Skeletal muscle cell (primary cell): Measurements from ENCODE around the gene CFAP61.

ENCODE experiments used
- DNase-seq: peaks from one replicate; pipeline ENCODE4 v3.0.0-alpha.2; 2010; ENCODE audit warnings: low read depth
- H3K4me3 ChIP-seq: 2 replicates; pipeline ENCODE4 v1.5.1; 2011; ENCODE audit warnings: low read depth, mild to moderate bottlenecking, control low read depth, low read length, moderate library complexity

CFAP61 gene

DNA sequence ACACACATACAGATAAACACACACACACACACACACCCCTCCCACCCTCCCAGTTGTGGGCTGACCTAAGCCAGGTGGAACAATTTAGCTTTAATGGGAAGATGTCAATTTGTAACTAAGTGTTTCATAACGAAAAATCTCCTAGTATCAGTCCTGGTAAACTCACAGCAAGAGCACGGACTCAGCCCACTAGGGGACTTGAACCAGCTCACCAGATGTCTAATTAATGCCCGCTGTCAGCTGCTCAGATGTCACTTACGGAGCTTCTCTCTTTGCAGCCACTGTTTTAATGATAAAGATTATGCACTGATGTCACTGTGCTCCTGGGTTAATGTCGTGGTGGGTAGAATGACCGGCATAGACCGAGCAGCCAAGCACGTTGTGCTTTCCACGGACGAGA, 199.0 kb downstream of the CFAP61 start:
- no peak overlapping the region for H3K4me3 ChIP-seq

DNA sequence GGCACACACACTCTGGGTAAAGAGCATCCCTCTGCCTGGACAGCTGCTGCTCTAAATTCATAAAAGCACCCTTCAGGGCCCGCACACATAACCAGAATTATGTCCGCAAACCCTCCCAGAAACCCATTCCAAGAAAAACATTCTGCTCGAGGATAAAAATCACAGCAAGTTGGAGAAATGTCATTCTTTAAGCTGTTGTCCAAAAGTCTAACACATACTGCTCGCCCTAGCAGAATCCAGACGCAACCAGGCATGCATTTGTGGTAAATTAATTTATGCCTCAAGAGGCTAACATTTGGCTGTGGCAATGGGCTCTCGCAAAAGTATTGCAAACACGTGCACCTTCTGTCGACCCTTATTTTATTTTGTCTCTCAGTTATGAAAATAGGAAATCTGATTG, 199.5 kb downstream of the CFAP61 start:
- H3K4me3 ChIP-seq = no peak overlapping the region
- no peak for DNase-seq

More for the DNA sequence above, 199.0 kb downstream of the CFAP61 start:
- DNase-seq = no peak

GRCh38 chr20:20253039-20253743, 200.9 kb downstream of the CFAP61 start:
- DNase-seq = no peak

GRCh38 chr20:20253744-20254330, 201.5 kb downstream of the CFAP61 start:
- DNase-seq = no peak
- no peak overlapping the region for H3K4me3 ChIP-seq

More at GRCh38 chr20:20253039-20253743, 200.9 kb downstream of the CFAP61 start:
- no peak overlapping the region for H3K4me3 ChIP-seq

DNA sequence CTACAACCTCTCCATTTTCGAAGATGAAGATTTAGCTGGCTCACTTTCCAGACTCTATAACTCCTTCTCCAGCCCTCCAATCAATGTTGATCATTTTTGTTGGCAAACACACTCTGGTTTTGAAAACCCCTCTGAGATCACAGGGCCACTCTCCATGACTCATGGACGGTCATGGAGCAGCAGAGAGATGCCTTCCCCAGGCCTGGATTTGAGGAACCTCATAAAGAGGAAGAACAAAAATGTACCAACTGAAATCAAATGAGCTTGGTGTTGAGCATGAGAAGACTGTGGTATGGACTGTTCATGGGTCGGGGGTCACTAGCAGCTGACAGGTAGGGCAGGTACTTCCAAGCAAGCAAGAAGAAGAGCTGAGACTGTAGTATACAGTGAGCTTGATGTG, 202.8 kb downstream of the CFAP61 start:
- no peak overlapping the region for H3K4me3 ChIP-seq
- no peak for DNase-seq

DNA sequence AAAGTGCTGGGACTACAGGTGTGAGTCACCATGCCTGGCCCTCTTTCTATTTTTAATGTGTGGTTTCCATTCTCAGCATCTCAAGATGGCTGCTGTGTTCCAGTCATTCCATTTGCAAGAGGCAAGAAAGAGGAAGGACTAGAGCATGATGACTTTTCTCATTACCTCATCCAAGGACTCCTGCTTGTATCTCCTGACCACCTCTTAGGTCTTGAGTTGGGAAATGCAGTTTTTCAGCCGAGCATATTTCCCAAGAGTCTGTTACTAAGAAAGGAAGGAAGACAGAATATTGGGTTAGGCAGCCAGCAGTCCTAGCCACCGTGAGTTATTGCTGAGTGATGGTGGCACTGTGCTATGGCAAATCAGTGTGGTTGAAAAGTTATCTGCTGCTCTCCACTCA, 207.2 kb downstream of the CFAP61 start:
- no peak for DNase-seq
- no peak overlapping the region for H3K4me3 ChIP-seq

DNA sequence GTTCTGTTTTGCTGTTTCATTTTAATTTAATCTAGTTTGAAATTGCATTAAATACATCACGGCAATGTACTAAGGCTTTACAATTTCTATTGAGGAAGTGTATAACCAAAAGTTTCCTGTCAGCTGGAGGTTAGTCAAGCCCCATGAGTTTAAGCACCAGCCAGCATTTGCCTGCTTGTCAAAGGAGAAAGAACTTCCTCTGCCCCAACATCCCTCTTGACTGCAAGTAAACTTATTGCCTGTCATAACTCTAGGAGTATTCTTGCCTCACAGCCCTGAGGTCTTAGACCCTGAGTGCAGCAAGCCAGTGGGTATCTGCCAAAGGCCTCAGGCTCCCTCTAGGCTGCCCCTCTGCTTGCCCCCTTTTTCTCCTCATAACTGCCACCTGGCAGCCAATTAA, 208.8 kb downstream of the CFAP61 start:
- DNase-seq = no peak
- H3K4me3 ChIP-seq = no peak overlapping the region

- no peak overlapping the region for H3K4me3 ChIP-seq
- DNase-seq = no peak
Observed at GRCh38 chr20:20265210-20265609, 212.9 kb downstream of the CFAP61 start.

DNA sequence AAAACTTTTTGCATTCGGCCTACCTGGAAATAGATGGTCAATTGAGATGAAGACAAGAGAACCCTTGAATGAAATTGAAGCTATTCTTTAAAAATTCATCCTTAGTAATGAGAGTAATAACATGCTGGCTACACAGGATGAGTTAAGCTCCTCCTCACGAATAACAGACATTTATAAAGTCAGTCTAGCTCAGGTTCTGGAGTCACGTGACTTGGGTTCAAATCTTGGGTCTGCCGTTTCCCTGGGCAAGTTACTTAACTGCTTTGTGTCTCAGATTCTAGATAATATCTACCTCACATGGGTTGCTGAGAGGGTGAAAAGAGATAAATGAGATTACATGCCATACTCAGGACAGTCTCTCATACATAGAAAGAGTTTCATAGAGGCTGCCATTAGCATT, 214.2 kb downstream of the CFAP61 start:
- no peak for DNase-seq
- no peak overlapping the region for H3K4me3 ChIP-seq

- DNase-seq = no peak
- no peak overlapping the region for H3K4me3 ChIP-seq
Observed at GRCh38 chr20:20267685-20268370, 215.5 kb downstream of the CFAP61 start.

- no peak overlapping the region for H3K4me3 ChIP-seq
- no peak for DNase-seq
Observed at GRCh38 chr20:20271271-20271670, 218.9 kb downstream of the CFAP61 start.

DNA sequence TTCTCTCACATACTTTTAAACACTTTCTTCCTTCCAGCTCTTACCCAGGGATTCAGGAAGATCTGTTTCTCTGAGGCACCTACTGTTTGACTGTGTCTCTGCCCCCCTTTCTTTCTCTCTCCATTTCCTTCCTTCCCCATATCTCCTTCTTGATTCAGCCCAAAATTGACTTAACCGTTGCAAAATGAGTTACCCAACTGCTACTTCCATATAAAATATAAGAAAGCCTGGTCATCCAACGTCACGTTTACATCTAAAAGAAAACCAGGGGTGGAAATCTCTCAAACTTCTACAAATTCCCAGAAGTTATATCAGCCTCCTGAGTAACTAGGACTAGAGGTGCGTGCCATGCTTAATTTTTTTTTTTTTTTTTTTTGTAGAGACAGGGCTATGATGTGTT, 220.4 kb downstream of the CFAP61 start:
- H3K4me3 ChIP-seq = no peak overlapping the region
- no peak for DNase-seq

DNA sequence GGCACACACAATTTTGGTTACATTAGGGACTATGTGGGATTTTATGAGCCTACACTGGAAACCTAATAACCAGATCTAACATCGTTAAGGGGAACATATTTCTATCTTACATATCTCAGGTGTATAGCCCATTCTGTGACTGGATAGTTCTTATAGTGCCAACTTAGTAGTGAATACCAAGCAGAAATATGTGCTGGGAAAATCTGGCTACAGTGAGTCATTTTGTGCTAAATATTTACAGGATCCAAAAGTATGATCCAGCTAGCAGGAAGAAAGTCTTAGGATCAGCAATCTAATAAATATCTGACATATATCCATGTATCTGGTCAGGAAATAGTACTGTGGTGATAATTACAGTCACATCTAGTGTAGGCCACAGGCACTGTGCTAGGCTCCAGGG, 221.0 kb downstream of the CFAP61 start:
- no peak overlapping the region for H3K4me3 ChIP-seq
- no peak for DNase-seq

- DNase-seq = no peak
- H3K4me3 ChIP-seq = no peak overlapping the region
Observed at GRCh38 chr20:20274821-20275220, 222.5 kb downstream of the CFAP61 start.

- H3K4me3 ChIP-seq = no peak overlapping the region
- no peak for DNase-seq
Observed at GRCh38 chr20:20275636-20276035, 223.3 kb downstream of the CFAP61 start.

GRCh38 chr20:20276811-20277530, 224.6 kb downstream of the CFAP61 start:
- no peak for DNase-seq
- H3K4me3 ChIP-seq = no peak overlapping the region

GRCh38 chr20:20277894-20278335, 225.6 kb downstream of the CFAP61 start:
- no peak for DNase-seq

DNA sequence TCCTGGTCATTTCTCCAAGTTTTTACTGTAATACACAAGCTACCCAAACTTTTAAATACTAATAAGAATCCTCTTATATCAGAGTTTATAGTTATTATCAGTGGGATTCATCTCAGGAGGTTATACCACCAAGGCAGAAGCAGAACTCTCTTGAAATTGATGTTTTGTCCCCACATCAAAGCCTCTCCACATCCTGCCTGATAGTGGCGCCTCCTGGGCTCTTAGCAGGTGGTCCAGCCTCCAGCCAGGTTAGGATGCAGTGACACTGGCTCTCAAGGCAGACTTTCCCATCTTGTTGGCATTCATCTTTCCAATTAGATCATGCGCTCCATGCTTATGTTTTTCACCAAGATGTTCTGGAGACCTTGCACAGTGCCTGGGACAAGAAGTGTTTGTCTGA, 233.7 kb downstream of the CFAP61 start:
- no peak overlapping the region for H3K4me3 ChIP-seq
- DNase-seq = no peak

More at GRCh38 chr20:20277894-20278335, 225.6 kb downstream of the CFAP61 start:
- no peak overlapping the region for H3K4me3 ChIP-seq

- DNase-seq = no peak
- H3K4me3 ChIP-seq = no peak overlapping the region
Observed at GRCh38 chr20:20289331-20289730, 237.0 kb downstream of the CFAP61 start.

DNA sequence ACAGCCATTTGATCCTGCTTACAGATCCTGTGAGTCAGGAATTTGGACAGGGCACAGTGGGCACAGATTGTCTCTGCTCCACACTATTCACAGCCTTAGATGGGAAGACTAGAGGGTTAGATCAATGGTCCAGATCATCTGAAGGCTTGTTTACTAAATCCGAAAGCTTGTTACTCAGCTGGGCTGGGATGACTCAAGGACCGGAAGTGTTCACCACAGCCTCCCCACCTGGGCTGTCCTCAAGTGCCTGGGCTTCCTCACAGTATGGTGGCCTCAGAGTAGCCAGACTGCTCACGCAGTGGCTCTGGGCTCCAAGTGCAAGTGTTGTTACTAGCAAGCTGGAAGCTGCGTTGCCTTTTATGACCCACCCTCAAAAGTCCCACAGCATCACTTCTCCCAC, 240.1 kb downstream of the CFAP61 start:
- no peak for DNase-seq
- H3K4me3 ChIP-seq = no peak overlapping the region
